Body of pancreas (tissue), 4 donors: ENCODE data around the gene HHATL. TPM values are rescaled to one million over a fixed set of nuclear protein-coding genes. Genes with fewer than 3 reads are reported as not detected.

Experiments used
- ATAC-seq: fragments of 150-250 bp; one replicate; pipeline ENCODE4 v1.9.1; 2016
- DNase-seq, 4 donors: peaks; one replicate each; pipeline ENCODE4 v3.0.0-alpha.2; 2019
- H3K27ac ChIP-seq, 4 donors: fragments of 200-600 bp; sonication (generic); 1 replicate in 3 of 4; 2 replicates in 1 of 4; pipeline versions ENCODE4 v1.5.1 to v1.6.1; 2016 to 2019; ENCODE audit warnings: mild to moderate bottlenecking in 1 of 4, mixed read lengths in 1 of 4, moderate library complexity in 1 of 4
- H3K27me3 ChIP-seq, 2 donors: fragments of 200-600 bp; sonication (generic); one replicate each; pipeline ENCODE4 v1.6.0; 2016; ENCODE audit warnings: mild to moderate bottlenecking in 1 of 2
- H3K36me3 ChIP-seq, 2 donors: fragments of 200-600 bp; sonication (generic); replicated peaks in 1 of 2; 2 replicates each; pipeline ENCODE4 v1.5.1; 2016; ENCODE audit warnings: low read depth in 2 of 2; ENCODE audit not compliant: insufficient read depth in 1 of 2
- H3K4me1 ChIP-seq: fragments of 200-600 bp; sonication (generic); one replicate; pipeline ENCODE4 v1.6.0; 2016
- H3K4me3 ChIP-seq, 2 donors: fragments of 200-600 bp; sonication (generic); 1 replicate in 1 of 2; 2 replicates in 1 of 2; pipeline ENCODE4 v1.5.1; 2016 to 2019
- H3K9me3 ChIP-seq, 3 donors: fragments of 200-600 bp; sonication (generic); 1 replicate in 2 of 3; 2 replicates in 1 of 3; pipeline ENCODE4 v1.5.1; 2016
- CTCF ChIP-seq, 7 experiments: fragments of 450-650 bp in 4 of 7; fragments of 200-600 bp in 3 of 7; sonication (generic) in 3 of 7; IDR thresholded peaks; one replicate each; pipeline ENCODE4 v1.5.1; 2016 to 2019; ENCODE audit warnings: antibody characterized with exemption in 7 of 7
- POLR2A ChIP-seq, 3 donors: fragments of 450-650 bp; IDR thresholded peaks; one replicate each; pipeline ENCODE4 v1.6.1; 2016; ENCODE audit warnings: antibody characterized with exemption in 3 of 3, mild to moderate bottlenecking in 2 of 3
- WGBS, 2 donors: methylation state at CpG; one replicate each; pipeline ENCODE4 v1.1.5; 2017; 5-methylcytosine and 5-hydroxymethylcytosine counted together
- intact Hi-C: fragments of 100-400 bp; cut with DNase I; formaldehyde crosslinking; loops from one replicate; pipeline ENCODE4 v1.15.1; 2023
- total RNA-seq, 2 donors: library from RNA; depleted of rRNA; stranded (reverse); fragments of >200 nt; gene quantifications; one replicate each; pipeline ENCODE4 v1.1.0, GENCODE V29; 2016

HHATL gene
- total RNA-seq, 2 donors from 2014 or later = 0.26 TPM; not detected in 1

- 76 to 79% methylated on average over 24 to 25 of the region's 25 CpGs for WGBS, 2 donors
- TF ChIP-seq CTCF (IDR thresholded peaks at IDR 0.05) = no peak
- TF ChIP-seq POLR2A (IDR thresholded peaks at IDR 0.05) = no peak
- DNase-seq (no peak), ATAC-seq (no peak)
- Histone ChIP-seq H3K4me1 (peaks cover 18% of the 10 kb centered on the region), H3K9me3 (no peaks in the 10 kb centered on the region), H3K4me3 (no peak overlapping the region), H3K36me3 (peaks cover 0 to 3% of the 10 kb centered on the region in 2 donors), H3K27ac (no peak overlapping the region), H3K27me3 (no peaks in the 10 kb centered on the region)
- intact Hi-C loops = loop anchor here (5.0 kb wide), 1 partner anchor 78 kb away; no protein-coding TSS in a partner anchor
Observed at GRCh38 chr3:42659451-42660130, 43.0 kb downstream of the HHATL start.

DNA sequence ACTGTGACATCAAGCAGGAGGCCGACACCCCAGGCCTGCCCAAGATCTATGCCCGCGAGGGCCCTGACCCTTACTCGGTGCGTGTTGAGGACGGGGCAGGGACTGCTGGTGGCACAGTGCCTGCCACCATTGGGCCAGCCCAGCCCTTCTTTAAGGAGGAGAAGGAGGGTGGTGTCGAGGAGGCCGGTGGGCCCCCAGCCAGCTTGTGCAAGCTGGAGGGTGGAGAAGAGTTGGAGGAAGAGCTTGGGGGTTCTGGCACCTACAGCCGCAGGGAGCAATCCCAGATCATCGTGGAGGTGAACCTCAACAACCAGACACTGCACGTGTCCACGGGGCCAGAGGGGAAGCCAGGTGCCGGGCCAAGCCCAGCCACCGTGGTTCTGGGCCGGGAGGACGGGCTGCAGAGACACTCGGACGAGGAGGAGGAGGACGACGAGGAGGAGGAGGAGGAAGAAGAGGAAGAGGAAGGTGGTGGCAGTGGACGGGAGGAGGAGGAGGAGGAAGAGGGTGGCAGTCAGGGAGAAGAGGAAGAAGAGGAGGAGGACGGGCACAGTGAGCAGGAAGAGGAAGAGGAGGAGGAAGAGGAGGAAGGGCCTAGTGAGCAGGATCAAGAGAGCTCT, 43.7 kb downstream of the HHATL start:
- Histone ChIP-seq H3K36me3 (peaks cover 0 to 3% of the 10 kb centered on the region in 2 donors), H3K4me1 (peaks cover 18% of the 10 kb centered on the region), H3K27ac (no peak overlapping the region), H3K27me3 (no peaks in the 10 kb centered on the region), H3K9me3 (no peaks in the 10 kb centered on the region), H3K4me3 (no peak overlapping the region)
- intact Hi-C loops = no loop called here
- 69 to 90% methylated on average over 17 to 18 of the region's 22 CpGs for WGBS, 2 donors
- DNase-seq = no peak
- TF ChIP-seq CTCF (IDR thresholded peaks at IDR 0.05) = no peak
- no peak for TF ChIP-seq POLR2A (IDR thresholded peaks at IDR 0.05)
- ATAC-seq = no peak

- no peak for DNase-seq
- 89 to 93% methylated on average over 24 to 33 of the region's 34 CpGs for WGBS, 2 donors
- Histone ChIP-seq H3K4me1 (peaks cover 25% of the 10 kb centered on the region), H3K9me3 (no peaks in the 10 kb centered on the region), H3K4me3 (no peak overlapping the region), H3K27me3 (no peaks in the 10 kb centered on the region), H3K36me3 (peaks cover 0 to 3% of the 10 kb centered on the region in 2 donors), H3K27ac (no peak overlapping the region)
- intact Hi-C loops = no loop called here
- TF ChIP-seq POLR2A (IDR thresholded peaks at IDR 0.05) (no peak), CTCF (IDR thresholded peaks at IDR 0.05) (no peak)
- ATAC-seq = no peak
Observed at GRCh38 chr3:42658091-42658770, 44.4 kb downstream of the HHATL start.

DNA sequence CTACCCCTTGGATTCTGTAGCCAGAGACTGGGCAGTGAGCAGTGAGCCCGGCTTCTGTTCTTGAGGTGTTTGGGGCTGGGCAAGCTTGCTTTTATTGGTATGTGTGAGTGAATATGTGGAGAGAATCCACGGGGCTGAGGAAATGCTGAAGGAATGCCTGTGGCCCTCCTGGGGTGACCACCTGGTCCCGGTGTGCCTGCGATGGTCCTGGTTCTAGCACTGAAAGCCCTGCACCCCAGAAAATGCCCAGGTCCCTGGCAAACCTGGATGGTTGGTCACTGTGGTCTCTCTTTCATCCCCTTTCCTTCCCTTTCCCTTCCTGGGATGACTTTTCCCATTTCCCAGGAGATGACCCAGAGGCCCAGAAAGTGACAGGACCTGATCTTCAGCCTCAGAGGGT, 44.9 kb downstream of the HHATL start:
- TF ChIP-seq CTCF (IDR thresholded peaks at IDR 0.05) (no peak), POLR2A (IDR thresholded peaks at IDR 0.05) (no peak)
- 83 to 94% methylated on average over 3 to 4 of the region's 4 CpGs for WGBS, 2 donors
- no peak for ATAC-seq

More for the DNA sequence above, 44.9 kb downstream of the HHATL start:
- no peak overlapping the region for H3K4me3 ChIP-seq
- H3K4me1 ChIP-seq = peaks cover 30% of the 10 kb centered on the region
- no peaks in the 10 kb centered on the region for H3K27me3 ChIP-seq
- H3K36me3 ChIP-seq = peaks cover 0 to 3% of the 10 kb centered on the region in 2 donors
- no peak overlapping the region for H3K27ac ChIP-seq
- no peak for DNase-seq
- intact Hi-C loops = no loop called here
- no peaks in the 10 kb centered on the region for H3K9me3 ChIP-seq
